Liver (tissue), 9 donors: ENCODE measurements around the gene ARHGAP35. TPM values are rescaled to one million over a fixed set of nuclear protein-coding genes. Genes with fewer than 3 reads are reported as not detected.

Experiments used
- DNase-seq: peaks from one replicate; pipeline ENCODE4 v3.0.0-alpha.2; 2017; ENCODE audit warnings: low spot score
- H3K27ac ChIP-seq, 2 donors: one replicate each; pipeline ENCODE4 v1.7.0; 2013; ENCODE audit warnings: inconsistent platforms in 2 of 2, low read length in 2 of 2, control low read depth in 1 of 2, low read depth in 1 of 2, mild to moderate bottlenecking in 1 of 2
- H3K27me3 ChIP-seq, 4 donors: one replicate each; pipeline versions ENCODE4 v1.6.1 to v1.7.0; 2013; ENCODE audit warnings: low read length in 3 of 4, inconsistent platforms in 1 of 4, mild to moderate bottlenecking in 1 of 4, moderate library complexity in 1 of 4; ENCODE audit not compliant: control insufficient read depth in 4 of 4, insufficient read depth in 4 of 4
- H3K36me3 ChIP-seq, 4 donors: one replicate each; pipeline versions ENCODE4 v1.6.1 to v1.7.0; 2013; ENCODE audit warnings: low read length in 3 of 4, mild to moderate bottlenecking in 3 of 4, low read depth in 1 of 4, moderate library complexity in 1 of 4; ENCODE audit not compliant: control insufficient read depth in 4 of 4, insufficient read depth in 3 of 4
- H3K4me1 ChIP-seq, 4 donors: one replicate each; pipeline versions ENCODE4 v1.6.1 to v1.7.0; 2013; ENCODE audit warnings: low read length in 3 of 4, mild to moderate bottlenecking in 3 of 4, moderate library complexity in 1 of 4; ENCODE audit not compliant: control insufficient read depth in 4 of 4, insufficient read depth in 4 of 4
- H3K4me3 ChIP-seq, 3 donors: one replicate each; pipeline versions ENCODE4 v1.6.1 to v1.7.0; 2013; ENCODE audit warnings: low read length in 3 of 3, control low read depth in 1 of 3, low read depth in 1 of 3, mild to moderate bottlenecking in 1 of 3
- H3K9ac ChIP-seq, 2 donors: one replicate each; pipeline ENCODE4 v1.7.0; 2013; ENCODE audit warnings: low read length in 2 of 2, mild to moderate bottlenecking in 2 of 2, moderate library complexity in 2 of 2, control low read depth in 1 of 2, low read depth in 1 of 2
- H3K9me3 ChIP-seq, 4 donors: one replicate each; pipeline versions ENCODE4 v1.6.1 to v1.7.0; 2013; ENCODE audit warnings: low read length in 3 of 4; ENCODE audit not compliant: control insufficient read depth in 4 of 4
- EGR1 ChIP-seq, 2 donors: IDR thresholded peaks; 2 replicates each; pipeline ENCODE4 v1.6.1; 2016 to 2018; ENCODE audit warnings: antibody characterized with exemption in 2 of 2, low read depth in 2 of 2
- FOXA1 ChIP-seq: IDR thresholded peaks from 2 replicates; pipeline ENCODE4 v1.6.1; 2016; ENCODE audit warnings: antibody characterized with exemption
- FOXA2 ChIP-seq: IDR thresholded peaks from 2 replicates; pipeline ENCODE4 v1.6.1; 2016; ENCODE audit warnings: antibody characterized with exemption
- GABPA ChIP-seq, 2 donors: IDR thresholded peaks in 1 of 2; conservative IDR thresholded peaks in 1 of 2; 2 replicates each; pipeline ENCODE4 v1.6.1; 2016; ENCODE audit warnings: antibody characterized with exemption in 2 of 2, mild to moderate bottlenecking in 1 of 2, moderate library complexity in 1 of 2
- HNF4A ChIP-seq, 2 donors: conservative IDR thresholded peaks; 2 replicates each; pipeline ENCODE4 v1.6.1; 2016; ENCODE audit warnings: antibody characterized with exemption in 2 of 2, mild to moderate bottlenecking in 2 of 2
- HNF4G ChIP-seq: IDR thresholded peaks from 2 replicates; pipeline ENCODE4 v1.6.1; 2016; ENCODE audit warnings: antibody characterized with exemption
- JUND ChIP-seq, 2 donors: IDR thresholded peaks; 2 replicates each; pipeline ENCODE4 v1.6.1; 2016; ENCODE audit warnings: antibody characterized with exemption in 2 of 2
- NR2F2 ChIP-seq: IDR thresholded peaks from 2 replicates; pipeline ENCODE4 v1.6.1; 2016; ENCODE audit warnings: antibody characterized with exemption
- RAD21 ChIP-seq, 2 donors: IDR thresholded peaks; 2 replicates each; pipeline ENCODE4 v1.6.1; 2016; ENCODE audit warnings: antibody characterized with exemption in 2 of 2, mild to moderate bottlenecking in 2 of 2
- RXRA ChIP-seq, 2 donors: IDR thresholded peaks; 2 replicates each; pipeline ENCODE4 v1.6.1; 2017 to 2018; ENCODE audit warnings: antibody characterized with exemption in 2 of 2, mild to moderate bottlenecking in 1 of 2
- SP1 ChIP-seq: IDR thresholded peaks from 2 replicates; pipeline ENCODE4 v1.6.1; 2018; ENCODE audit warnings: antibody characterized with exemption, mild to moderate bottlenecking
- TAF1 ChIP-seq: conservative IDR thresholded peaks from 2 replicates; pipeline ENCODE4 v1.6.1; 2016; ENCODE audit warnings: antibody characterized with exemption, mild to moderate bottlenecking
- YY1 ChIP-seq: IDR thresholded peaks from 2 replicates; pipeline ENCODE4 v1.6.1; 2016; ENCODE audit warnings: antibody characterized with exemption, mild to moderate bottlenecking
- WGBS: extraction: QIAGEN DNeasy Blood & Tissue Kit; methylation state at CpG from one replicate; pipeline ENCODE4 v1.1.7; 2013; 5-methylcytosine and 5-hydroxymethylcytosine counted together
- polyA plus RNA-seq, 2 donors: library from polyadenylated mRNA; stranded (reverse) in 1 of 2; unstranded in 1 of 2; fragments of 200-250 nt in 1 of 2; fragments of >200 nt in 1 of 2; fragmentation: Nextera tagmentation in 1 of 2; extraction: Ambion mirVana in 1 of 2; gene quantifications; one replicate each; pipeline versions ENCODE4 v1.2.1 to v1.2.3, GENCODE V29; 2013 to 2015
- total RNA-seq, 2 donors: library from RNA; depleted of rRNA; stranded (reverse); fragments of >200 nt; gene quantifications; one replicate each; pipeline ENCODE4 v1.2.3, GENCODE V29; 2014
- TF ChIP-seq, protein P1 (sequence below): fragments of 150-350 bp; IDR thresholded peaks from 2 replicates; pipeline ENCODE4 v1.5.1; 2017; ENCODE audit warnings: improper control_type of control experiment, low read depth, low read length; ENCODE audit not compliant: missing input control
- TF ChIP-seq, protein P2 (sequence below): IDR thresholded peaks from 2 replicates; pipeline ENCODE4 v1.6.1; 2016; ENCODE audit warnings: antibody characterized with exemption
- TF ChIP-seq, protein P3 (sequence below): IDR thresholded peaks from 2 replicates; pipeline ENCODE4 v1.6.1; 2016; ENCODE audit warnings: antibody characterized with exemption
- TF ChIP-seq, protein P4 (sequence below): IDR thresholded peaks from 2 replicates; pipeline ENCODE4 v1.6.1; 2016; ENCODE audit warnings: antibody characterized with exemption
- TF ChIP-seq, protein P5 (sequence below): IDR thresholded peaks from 2 replicates; pipeline ENCODE4 v1.6.1; 2016; ENCODE audit warnings: antibody characterized with exemption, mild to moderate bottlenecking
- donor health status: healthy.
- donor health status: healthy.
- donor health status: healthy.
- donor health status: healthy.
- donor health status: healthy.

ARHGAP35 gene
- total and polyA plus RNA-seq, 4 donors = 15.5 to 49.2 (median 21.7) TPM

DNA sequence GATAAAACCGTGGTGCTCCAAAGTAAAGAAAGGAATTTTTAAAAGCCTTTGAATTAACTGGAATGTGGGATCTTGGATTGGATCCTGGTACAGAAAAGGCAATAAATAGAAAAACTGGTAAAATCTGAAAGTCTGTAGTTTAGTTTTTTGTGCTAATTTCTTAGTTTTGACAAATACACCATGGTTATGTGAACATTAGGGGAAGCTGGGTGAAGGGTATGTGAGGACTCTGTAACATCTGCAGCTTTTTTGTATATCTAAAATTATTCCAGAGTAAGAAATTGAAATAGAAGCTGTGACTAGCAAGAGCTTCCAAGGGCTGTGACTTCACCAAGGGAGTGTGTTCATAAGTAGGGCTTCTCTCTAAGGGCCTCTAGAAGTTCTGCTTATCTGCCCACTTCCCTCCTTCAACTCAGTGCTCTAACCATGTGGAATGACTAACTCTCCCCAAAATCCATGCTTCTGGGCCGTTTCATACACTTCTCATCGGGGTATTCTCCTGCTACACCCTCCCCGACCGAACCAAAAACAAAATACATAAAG, 26.5 kb downstream of the ARHGAP35 start:
- no peaks in the 10 kb centered on the region for H3K9me3 ChIP-seq
- peaks cover 0 to 1% (median 0%) of the 10 kb centered on the region in 4 donors for H3K36me3 ChIP-seq
- TF ChIP-seq, protein P1, sequence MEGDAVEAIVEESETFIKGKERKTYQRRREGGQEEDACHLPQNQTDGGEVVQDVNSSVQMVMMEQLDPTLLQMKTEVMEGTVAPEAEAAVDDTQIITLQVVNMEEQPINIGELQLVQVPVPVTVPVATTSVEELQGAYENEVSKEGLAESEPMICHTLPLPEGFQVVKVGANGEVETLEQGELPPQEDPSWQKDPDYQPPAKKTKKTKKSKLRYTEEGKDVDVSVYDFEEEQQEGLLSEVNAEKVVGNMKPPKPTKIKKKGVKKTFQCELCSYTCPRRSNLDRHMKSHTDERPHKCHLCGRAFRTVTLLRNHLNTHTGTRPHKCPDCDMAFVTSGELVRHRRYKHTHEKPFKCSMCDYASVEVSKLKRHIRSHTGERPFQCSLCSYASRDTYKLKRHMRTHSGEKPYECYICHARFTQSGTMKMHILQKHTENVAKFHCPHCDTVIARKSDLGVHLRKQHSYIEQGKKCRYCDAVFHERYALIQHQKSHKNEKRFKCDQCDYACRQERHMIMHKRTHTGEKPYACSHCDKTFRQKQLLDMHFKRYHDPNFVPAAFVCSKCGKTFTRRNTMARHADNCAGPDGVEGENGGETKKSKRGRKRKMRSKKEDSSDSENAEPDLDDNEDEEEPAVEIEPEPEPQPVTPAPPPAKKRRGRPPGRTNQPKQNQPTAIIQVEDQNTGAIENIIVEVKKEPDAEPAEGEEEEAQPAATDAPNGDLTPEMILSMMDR = no peak
- TF ChIP-seq NR2F2 (no peak), TAF1 (no peak), HNF4G (no peak), FOXA1 (no peak), EGR1 (IDR thresholded peaks at IDR 0.05; ENCODE audit: low read depth in 2 of 2) (no peak), YY1 (no peak), HNF4A (conservative IDR thresholded peaks at IDR 0.05) (no peak), JUND (IDR thresholded peaks at IDR 0.05) (no peak), SP1 (no peak), GABPA (IDR thresholded peaks at IDR 0.05 in 1 of 2, conservative IDR thresholded peaks at IDR 0.05 in 1 of 2) (no peak), RAD21 (IDR thresholded peaks at IDR 0.05) (no peak), RXRA (IDR thresholded peaks at IDR 0.05) (no peak), FOXA2 (no peak)
- TF ChIP-seq, protein P2, sequence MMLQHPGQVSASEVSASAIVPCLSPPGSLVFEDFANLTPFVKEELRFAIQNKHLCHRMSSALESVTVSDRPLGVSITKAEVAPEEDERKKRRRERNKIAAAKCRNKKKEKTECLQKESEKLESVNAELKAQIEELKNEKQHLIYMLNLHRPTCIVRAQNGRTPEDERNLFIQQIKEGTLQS = no peak
- TF ChIP-seq, protein P3, sequence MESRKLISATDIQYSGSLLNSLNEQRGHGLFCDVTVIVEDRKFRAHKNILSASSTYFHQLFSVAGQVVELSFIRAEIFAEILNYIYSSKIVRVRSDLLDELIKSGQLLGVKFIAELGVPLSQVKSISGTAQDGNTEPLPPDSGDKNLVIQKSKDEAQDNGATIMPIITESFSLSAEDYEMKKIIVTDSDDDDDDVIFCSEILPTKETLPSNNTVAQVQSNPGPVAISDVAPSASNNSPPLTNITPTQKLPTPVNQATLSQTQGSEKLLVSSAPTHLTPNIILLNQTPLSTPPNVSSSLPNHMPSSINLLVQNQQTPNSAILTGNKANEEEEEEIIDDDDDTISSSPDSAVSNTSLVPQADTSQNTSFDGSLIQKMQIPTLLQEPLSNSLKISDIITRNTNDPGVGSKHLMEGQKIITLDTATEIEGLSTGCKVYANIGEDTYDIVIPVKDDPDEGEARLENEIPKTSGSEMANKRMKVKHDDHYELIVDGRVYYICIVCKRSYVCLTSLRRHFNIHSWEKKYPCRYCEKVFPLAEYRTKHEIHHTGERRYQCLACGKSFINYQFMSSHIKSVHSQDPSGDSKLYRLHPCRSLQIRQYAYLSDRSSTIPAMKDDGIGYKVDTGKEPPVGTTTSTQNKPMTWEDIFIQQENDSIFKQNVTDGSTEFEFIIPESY = no peak
- TF ChIP-seq, protein P4, sequence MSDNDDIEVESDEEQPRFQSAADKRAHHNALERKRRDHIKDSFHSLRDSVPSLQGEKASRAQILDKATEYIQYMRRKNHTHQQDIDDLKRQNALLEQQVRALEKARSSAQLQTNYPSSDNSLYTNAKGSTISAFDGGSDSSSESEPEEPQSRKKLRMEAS = no peak
- TF ChIP-seq, protein P5, sequence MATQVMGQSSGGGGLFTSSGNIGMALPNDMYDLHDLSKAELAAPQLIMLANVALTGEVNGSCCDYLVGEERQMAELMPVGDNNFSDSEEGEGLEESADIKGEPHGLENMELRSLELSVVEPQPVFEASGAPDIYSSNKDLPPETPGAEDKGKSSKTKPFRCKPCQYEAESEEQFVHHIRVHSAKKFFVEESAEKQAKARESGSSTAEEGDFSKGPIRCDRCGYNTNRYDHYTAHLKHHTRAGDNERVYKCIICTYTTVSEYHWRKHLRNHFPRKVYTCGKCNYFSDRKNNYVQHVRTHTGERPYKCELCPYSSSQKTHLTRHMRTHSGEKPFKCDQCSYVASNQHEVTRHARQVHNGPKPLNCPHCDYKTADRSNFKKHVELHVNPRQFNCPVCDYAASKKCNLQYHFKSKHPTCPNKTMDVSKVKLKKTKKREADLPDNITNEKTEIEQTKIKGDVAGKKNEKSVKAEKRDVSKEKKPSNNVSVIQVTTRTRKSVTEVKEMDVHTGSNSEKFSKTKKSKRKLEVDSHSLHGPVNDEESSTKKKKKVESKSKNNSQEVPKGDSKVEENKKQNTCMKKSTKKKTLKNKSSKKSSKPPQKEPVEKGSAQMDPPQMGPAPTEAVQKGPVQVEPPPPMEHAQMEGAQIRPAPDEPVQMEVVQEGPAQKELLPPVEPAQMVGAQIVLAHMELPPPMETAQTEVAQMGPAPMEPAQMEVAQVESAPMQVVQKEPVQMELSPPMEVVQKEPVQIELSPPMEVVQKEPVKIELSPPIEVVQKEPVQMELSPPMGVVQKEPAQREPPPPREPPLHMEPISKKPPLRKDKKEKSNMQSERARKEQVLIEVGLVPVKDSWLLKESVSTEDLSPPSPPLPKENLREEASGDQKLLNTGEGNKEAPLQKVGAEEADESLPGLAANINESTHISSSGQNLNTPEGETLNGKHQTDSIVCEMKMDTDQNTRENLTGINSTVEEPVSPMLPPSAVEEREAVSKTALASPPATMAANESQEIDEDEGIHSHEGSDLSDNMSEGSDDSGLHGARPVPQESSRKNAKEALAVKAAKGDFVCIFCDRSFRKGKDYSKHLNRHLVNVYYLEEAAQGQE = no peak
- no peak for DNase-seq
- no peak overlapping the region for H3K9ac ChIP-seq
- no peaks in the 10 kb centered on the region for H3K27me3 ChIP-seq
- H3K4me1 ChIP-seq = peaks cover 0 to 47% (median 28%) of the 10 kb centered on the region in 4 donors
- H3K27ac ChIP-seq = no peak overlapping the region
- 95% methylated on average over 5 of the region's 5 CpGs for WGBS
- no peak overlapping the region for H3K4me3 ChIP-seq
